Measurements from ENCODE around the gene RUNDC3A.

Gene RUNDC3A

DNA sequence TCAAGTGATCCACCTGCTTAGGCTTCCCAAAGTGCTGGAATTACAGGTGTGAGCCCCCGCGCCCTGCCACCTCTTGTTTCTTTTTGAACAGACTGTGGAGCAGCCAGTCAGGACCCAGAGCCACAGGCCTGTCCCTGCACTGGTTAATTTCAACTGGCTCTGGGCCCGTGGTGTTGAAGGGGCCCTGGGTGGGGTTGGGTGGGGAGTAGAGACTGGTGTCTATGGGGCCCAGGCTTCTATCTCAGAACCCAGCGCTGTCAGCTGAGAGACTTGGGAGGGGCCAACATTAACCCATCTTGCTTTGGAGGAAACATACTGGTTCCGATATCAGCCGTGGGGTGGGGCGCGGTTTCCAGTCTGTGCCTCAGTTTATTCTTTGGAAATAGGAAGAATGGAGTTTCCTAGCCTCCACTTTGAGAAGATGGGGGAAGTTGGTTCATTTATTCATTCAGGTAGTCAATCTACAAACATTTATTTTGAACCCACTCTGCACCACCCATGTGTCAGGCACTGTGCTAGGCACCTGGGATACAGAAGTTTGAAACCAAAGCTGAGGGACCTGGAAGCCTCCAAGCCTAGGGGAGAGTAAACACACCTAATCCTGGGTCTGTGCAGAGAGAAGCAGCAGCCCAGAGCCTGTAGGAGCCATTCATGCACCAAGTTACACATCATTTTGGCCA lies 24.9 kb upstream of the RUNDC3A start:
- no peaks in the 10 kb centered on the region for H3K27me3 ChIP-seq (ENCODE audit: control insufficient read depth in 1 of 2, insufficient read depth in 2 of 2, low read length in 2 of 2)
- H3K9me3 ChIP-seq (ENCODE audit: control insufficient read depth in 2 of 2, low read length in 2 of 2) = no peaks in the 10 kb centered on the region
- H3K27ac ChIP-seq (ENCODE audit: low read length) = no peak overlapping the region
- no peak overlapping the region for H3K9ac ChIP-seq (ENCODE audit: low read length in 2 of 2)
- no peaks in the 10 kb centered on the region for H3K36me3 ChIP-seq (ENCODE audit: control insufficient read depth in 2 of 2, insufficient read depth in 2 of 2, low read length in 2 of 2)
- H3K4me1 ChIP-seq (ENCODE audit: control insufficient read depth, insufficient read depth, low read length) = peaks cover 8% of the 10 kb centered on the region
- H3K4me3 ChIP-seq (ENCODE audit: low read length in 2 of 2) = no peak overlapping the region

DNA sequence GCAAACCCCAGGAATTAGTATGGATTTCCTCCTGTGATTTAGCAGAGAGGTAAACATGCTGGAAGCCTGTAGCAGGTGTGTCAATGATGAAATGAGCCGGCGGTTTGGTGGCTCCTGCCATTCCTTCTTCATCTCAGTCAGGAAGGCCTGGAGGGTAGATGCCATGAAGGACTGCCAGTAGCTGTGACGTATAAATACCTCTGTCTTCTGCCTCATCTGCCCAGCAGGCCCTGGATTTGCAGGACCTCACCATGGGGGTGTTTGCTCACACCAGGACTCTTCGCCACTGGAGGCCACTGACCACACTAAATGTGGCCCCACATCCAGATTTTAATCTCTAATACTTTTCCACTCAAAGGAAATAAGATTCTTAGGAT lies 24.4 kb upstream of the RUNDC3A start:
- H3K27ac ChIP-seq (ENCODE audit: low read length) = no peak overlapping the region
- H3K27me3 ChIP-seq (ENCODE audit: control insufficient read depth in 1 of 2, insufficient read depth in 2 of 2, low read length in 2 of 2) = no peaks in the 10 kb centered on the region
- H3K9ac ChIP-seq (ENCODE audit: low read length in 2 of 2) = no peak overlapping the region
- H3K4me3 ChIP-seq (ENCODE audit: low read length in 2 of 2) = no peak overlapping the region
- no peaks in the 10 kb centered on the region for H3K36me3 ChIP-seq (ENCODE audit: control insufficient read depth in 2 of 2, insufficient read depth in 2 of 2, low read length in 2 of 2)
- H3K9me3 ChIP-seq (ENCODE audit: control insufficient read depth in 2 of 2, low read length in 2 of 2) = no peaks in the 10 kb centered on the region
- H3K4me1 ChIP-seq (ENCODE audit: control insufficient read depth, insufficient read depth, low read length) = peaks cover 8% of the 10 kb centered on the region

DNA sequence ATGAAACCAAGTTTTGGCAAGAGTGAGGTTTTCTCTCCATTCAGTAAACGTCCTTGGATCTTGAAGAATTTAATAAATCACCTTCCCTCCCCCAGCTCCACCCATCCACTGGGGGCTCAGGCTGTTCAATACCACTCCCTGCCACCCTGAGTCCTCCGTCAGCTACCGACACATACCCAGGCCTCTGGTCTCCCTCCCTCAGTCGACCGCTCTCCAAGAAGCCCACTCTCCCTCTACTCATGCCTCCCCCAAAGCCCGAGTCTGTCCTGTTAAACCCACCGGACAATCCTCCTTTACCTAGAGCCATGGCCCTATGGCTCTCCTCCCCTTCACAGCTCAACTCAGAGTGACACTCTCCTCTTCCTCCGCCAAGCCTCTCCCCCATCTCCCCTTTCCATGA lies 20.8 kb upstream of the RUNDC3A start:
- Histone ChIP-seq H3K27ac (ENCODE audit: low read length) (no peak overlapping the region), H3K9ac (ENCODE audit: low read length in 2 of 2) (no peak overlapping the region), H3K4me1 (ENCODE audit: control insufficient read depth, insufficient read depth, low read length) (no peaks in the 10 kb centered on the region), H3K36me3 (ENCODE audit: control insufficient read depth in 2 of 2, insufficient read depth in 2 of 2, low read length in 2 of 2) (no peaks in the 10 kb centered on the region), H3K4me3 (ENCODE audit: low read length in 2 of 2) (no peak overlapping the region), H3K9me3 (ENCODE audit: control insufficient read depth in 2 of 2, low read length in 2 of 2) (no peaks in the 10 kb centered on the region), H3K27me3 (ENCODE audit: control insufficient read depth in 1 of 2, insufficient read depth in 2 of 2, low read length in 2 of 2) (no peaks in the 10 kb centered on the region)

DNA sequence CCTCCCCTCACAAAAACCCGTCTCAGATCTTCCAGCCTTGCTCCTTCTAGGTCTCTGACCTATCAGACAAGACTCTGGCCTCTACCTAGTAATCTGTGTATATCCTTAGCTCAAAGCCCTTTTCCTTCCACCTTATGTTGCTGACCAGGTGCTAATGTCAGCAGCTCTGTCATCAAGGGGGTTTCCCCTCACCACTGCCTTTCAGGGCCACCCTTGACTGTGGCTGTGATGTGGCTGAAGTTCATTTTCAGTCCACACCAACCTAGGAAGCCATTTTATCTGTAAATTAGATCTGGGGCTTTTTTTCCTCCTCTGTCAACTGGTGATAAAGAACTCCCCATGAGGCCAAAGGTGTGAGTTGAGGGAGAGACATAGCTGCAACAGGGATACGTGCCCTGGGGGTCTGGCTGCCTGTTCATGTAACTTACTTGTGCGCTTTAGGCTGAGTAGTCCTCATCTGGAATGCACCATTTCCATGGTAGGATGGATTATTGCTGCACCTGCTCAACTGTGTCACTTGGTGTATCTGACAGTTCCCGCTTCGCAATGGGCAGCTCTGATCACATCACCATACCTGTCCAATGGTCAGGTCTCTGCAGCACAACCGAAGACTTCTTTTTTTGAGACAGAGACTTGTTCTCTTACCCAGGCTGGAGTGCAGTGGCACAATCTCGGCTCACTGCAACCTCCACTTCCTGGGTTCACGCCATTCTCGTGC lies 14.7 kb upstream of the RUNDC3A start:
- Histone ChIP-seq H3K27ac (ENCODE audit: low read length) (no peak overlapping the region), H3K4me3 (ENCODE audit: low read length in 2 of 2) (no peak overlapping the region), H3K27me3 (ENCODE audit: control insufficient read depth in 1 of 2, insufficient read depth in 2 of 2, low read length in 2 of 2) (peaks cover 0 to 5% of the 10 kb centered on the region in 2 donors), H3K4me1 (ENCODE audit: control insufficient read depth, insufficient read depth, low read length) (no peaks in the 10 kb centered on the region), H3K9ac (ENCODE audit: low read length in 2 of 2) (no peak overlapping the region), H3K36me3 (ENCODE audit: control insufficient read depth in 2 of 2, insufficient read depth in 2 of 2, low read length in 2 of 2) (no peaks in the 10 kb centered on the region), H3K9me3 (ENCODE audit: control insufficient read depth in 2 of 2, low read length in 2 of 2) (no peaks in the 10 kb centered on the region)

DNA sequence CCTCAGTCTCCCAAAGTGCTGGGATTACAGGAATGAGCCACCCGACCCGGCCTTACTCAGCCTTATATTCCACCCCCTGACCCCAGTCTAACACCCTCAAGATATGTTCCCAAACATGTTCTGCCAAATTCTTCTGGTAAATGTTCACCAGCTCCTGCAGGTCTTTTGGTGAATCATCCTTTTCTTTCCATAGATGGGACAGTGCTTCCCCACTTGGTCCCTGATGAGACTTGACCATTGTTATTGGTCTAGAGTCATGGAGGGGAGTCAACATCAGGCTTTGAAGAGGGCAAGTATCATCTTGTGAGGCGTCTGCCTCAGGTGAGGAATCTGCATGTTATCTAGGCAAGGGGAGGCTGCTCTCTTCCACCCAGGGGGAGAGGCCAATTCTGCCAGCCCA lies 10.4 kb upstream of the RUNDC3A start:
- H3K27me3 ChIP-seq (ENCODE audit: control insufficient read depth in 1 of 2, insufficient read depth in 2 of 2, low read length in 2 of 2) = peaks cover 0 to 5% of the 10 kb centered on the region in 2 donors
- H3K9ac ChIP-seq (ENCODE audit: low read length in 2 of 2) = no peak overlapping the region
- H3K4me3 ChIP-seq (ENCODE audit: low read length in 2 of 2) = no peak overlapping the region
- H3K9me3 ChIP-seq (ENCODE audit: control insufficient read depth in 2 of 2, low read length in 2 of 2) = no peaks in the 10 kb centered on the region
- no peaks in the 10 kb centered on the region for H3K4me1 ChIP-seq (ENCODE audit: control insufficient read depth, insufficient read depth, low read length)
- no peaks in the 10 kb centered on the region for H3K36me3 ChIP-seq (ENCODE audit: control insufficient read depth in 2 of 2, insufficient read depth in 2 of 2, low read length in 2 of 2)
- H3K27ac ChIP-seq (ENCODE audit: low read length) = no peak overlapping the region

DNA sequence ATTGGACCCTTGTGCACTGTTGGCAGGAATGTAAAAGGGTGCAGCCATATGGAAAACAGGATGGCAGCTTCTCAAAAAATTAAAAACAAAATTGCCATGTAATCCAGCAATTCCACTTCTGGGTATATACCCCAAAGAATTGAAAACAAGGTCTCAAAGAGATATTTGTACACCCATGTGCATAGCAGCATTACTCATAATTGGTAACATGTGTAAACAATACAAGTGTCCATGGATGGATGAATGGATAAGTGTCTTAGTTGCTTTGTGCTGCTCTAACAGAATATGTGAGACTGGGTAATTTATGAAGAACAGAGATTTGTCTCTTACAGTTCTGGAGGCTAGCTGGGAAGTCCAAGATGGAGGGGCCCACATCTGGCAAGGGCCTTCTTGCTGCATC lies 3.8 kb upstream of the RUNDC3A start:
- H3K9ac ChIP-seq (ENCODE audit: low read length in 2 of 2) = no peak overlapping the region

DNA sequence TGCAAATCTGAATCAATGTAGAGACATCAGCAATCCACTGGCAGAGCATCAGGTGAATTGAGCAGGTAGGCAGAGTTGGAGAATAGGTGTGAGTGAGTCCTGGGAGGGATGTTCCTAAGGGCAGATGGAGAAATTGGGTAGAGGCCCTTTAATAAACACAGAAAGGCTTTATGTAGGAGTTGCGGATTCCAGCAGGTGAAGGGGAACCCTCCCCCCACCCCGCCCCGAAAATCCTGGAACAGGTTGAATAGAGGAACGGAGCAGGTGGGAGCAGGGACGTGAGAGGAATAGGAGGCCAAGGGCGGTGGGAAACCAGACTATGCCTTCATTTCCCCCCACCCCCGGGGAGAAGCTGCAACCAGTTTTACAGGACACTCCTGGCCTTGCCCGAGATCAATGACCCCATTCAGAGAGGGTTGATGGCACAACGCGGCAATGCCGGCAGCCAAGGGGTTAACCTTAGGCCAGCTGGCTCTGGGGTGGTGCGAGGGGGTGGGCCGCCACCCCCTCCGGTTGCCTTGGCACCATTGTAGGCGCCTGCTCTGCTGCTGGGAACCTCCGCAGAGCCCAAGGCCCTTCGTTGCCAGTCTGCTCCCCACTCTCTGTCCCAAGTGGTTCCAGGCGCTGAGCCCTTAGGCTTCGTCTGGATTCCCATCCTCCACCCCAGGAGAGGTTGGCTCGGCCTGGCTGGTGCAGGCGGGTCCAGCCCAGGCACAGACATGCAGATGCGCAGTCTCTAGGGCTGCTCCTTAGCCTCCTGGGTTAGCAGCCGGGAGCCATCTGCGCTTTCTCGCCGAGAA lies 814 bp upstream of the RUNDC3A start:
- H3K27me3 ChIP-seq (ENCODE audit: control insufficient read depth in 1 of 2, insufficient read depth in 2 of 2, low read length in 2 of 2) = peaks cover 0 to 4% of the 10 kb centered on the region in 2 donors
- H3K36me3 ChIP-seq (ENCODE audit: control insufficient read depth in 2 of 2, insufficient read depth in 2 of 2, low read length in 2 of 2) = no peaks in the 10 kb centered on the region
- peak overlapping the region; percentile 41 for H3K27ac ChIP-seq (ENCODE audit: low read length)
- peak overlapping the region in 1 of 2 donors; percentile 33 for H3K9ac ChIP-seq (ENCODE audit: low read length in 2 of 2)
- H3K4me3 ChIP-seq (ENCODE audit: low read length in 2 of 2) = peak overlapping the region; percentile 60 to 69
- H3K9me3 ChIP-seq (ENCODE audit: control insufficient read depth in 2 of 2, low read length in 2 of 2) = no peaks in the 10 kb centered on the region
- peaks cover 16% of the 10 kb centered on the region for H3K4me1 ChIP-seq (ENCODE audit: control insufficient read depth, insufficient read depth, low read length)

More for the DNA sequence above, 3.8 kb upstream of the RUNDC3A start:
- Histone ChIP-seq H3K36me3 (ENCODE audit: control insufficient read depth in 2 of 2, insufficient read depth in 2 of 2, low read length in 2 of 2) (no peaks in the 10 kb centered on the region), H3K27ac (ENCODE audit: low read length) (no peak overlapping the region), H3K4me3 (ENCODE audit: low read length in 2 of 2) (no peak overlapping the region), H3K27me3 (ENCODE audit: control insufficient read depth in 1 of 2, insufficient read depth in 2 of 2, low read length in 2 of 2) (peaks cover 0 to 4% of the 10 kb centered on the region in 2 donors), H3K9me3 (ENCODE audit: control insufficient read depth in 2 of 2, low read length in 2 of 2) (no peaks in the 10 kb centered on the region), H3K4me1 (ENCODE audit: control insufficient read depth, insufficient read depth, low read length) (peaks cover 16% of the 10 kb centered on the region)

DNA sequence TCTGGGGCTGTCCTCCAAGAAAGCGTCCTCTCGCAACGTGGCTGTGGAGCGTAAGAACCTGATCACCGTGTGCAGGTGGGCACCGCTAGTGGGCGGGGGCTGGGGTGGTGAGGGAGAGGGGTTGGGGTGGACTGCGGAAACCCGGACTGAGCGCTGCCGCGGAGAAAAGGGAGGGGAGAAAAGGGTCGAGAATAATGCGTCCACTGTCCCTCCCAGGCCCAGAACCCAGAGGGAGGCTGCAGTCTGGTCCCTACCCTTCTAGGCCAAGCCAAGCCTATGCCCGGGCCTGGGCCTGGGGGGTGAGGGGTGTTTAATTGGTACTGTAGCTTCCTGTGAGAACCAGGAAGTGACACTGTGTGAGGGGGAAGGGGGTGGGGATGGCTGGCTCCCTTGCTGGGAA lies 464 bp downstream of the RUNDC3A start:
- Histone ChIP-seq H3K27me3 (ENCODE audit: control insufficient read depth in 1 of 2, insufficient read depth in 2 of 2, low read length in 2 of 2) (peaks cover 4 to 8% of the 10 kb centered on the region in 2 donors), H3K36me3 (ENCODE audit: control insufficient read depth in 2 of 2, insufficient read depth in 2 of 2, low read length in 2 of 2) (no peaks in the 10 kb centered on the region), H3K9ac (ENCODE audit: low read length in 2 of 2) (no peak overlapping the region), H3K27ac (ENCODE audit: low read length) (no peak overlapping the region), H3K9me3 (ENCODE audit: control insufficient read depth in 2 of 2, low read length in 2 of 2) (no peaks in the 10 kb centered on the region), H3K4me1 (ENCODE audit: control insufficient read depth, insufficient read depth, low read length) (peaks cover 16% of the 10 kb centered on the region), H3K4me3 (ENCODE audit: low read length in 2 of 2) (peak overlapping the region; percentile 40)

DNA sequence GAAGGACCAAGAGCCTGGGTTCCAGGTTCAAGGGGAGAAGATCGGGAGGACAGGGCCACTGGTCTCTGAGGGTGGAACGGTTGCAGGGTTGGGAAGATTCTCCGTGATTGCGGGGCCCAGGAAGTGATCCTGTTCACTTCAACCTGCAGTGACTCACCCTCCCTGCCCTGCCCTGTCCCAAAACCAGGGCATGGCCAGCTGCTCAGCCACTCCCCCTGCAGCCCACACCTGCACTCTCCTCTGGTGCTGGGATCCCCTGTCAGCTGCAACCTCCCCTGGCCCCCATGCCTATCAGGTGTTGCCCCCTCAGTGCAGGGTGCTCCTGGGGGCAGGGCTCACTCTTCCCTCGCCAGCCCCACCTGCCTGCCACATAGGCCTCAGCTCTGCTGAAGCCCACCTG lies 1.1 kb downstream of the RUNDC3A start:
- no peak overlapping the region for H3K9ac ChIP-seq (ENCODE audit: low read length in 2 of 2)
- H3K4me3 ChIP-seq (ENCODE audit: low read length in 2 of 2) = no peak overlapping the region
- no peaks in the 10 kb centered on the region for H3K9me3 ChIP-seq (ENCODE audit: control insufficient read depth in 2 of 2, low read length in 2 of 2)
- H3K27ac ChIP-seq (ENCODE audit: low read length) = no peak overlapping the region
- H3K36me3 ChIP-seq (ENCODE audit: control insufficient read depth in 2 of 2, insufficient read depth in 2 of 2, low read length in 2 of 2) = no peaks in the 10 kb centered on the region
- peaks cover 8 to 12% of the 10 kb centered on the region in 2 donors for H3K27me3 ChIP-seq (ENCODE audit: control insufficient read depth in 1 of 2, insufficient read depth in 2 of 2, low read length in 2 of 2)
- peaks cover 16% of the 10 kb centered on the region for H3K4me1 ChIP-seq (ENCODE audit: control insufficient read depth, insufficient read depth, low read length)

DNA sequence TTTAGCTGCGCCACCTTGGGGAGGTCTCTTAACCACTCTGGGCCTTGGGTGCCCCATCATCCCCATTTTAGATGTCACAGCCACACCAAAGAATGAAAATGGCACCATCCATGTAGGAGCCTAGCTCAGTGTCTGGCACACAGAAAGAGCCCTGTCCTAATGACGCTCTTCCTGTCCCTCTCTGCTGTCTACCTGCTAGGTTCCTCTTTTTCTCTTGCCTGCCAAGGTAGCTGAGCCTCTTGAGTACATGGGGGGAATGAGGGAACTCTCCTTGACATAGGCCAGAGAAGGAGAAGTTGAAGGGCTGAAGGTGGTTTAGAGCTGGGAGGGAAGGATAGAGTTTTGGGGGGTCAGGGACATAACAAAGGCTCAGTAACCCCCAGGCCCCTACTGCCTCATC lies 1.8 kb downstream of the RUNDC3A start:
- Histone ChIP-seq H3K4me1 (ENCODE audit: control insufficient read depth, insufficient read depth, low read length) (peaks cover 22% of the 10 kb centered on the region), H3K4me3 (ENCODE audit: low read length in 2 of 2) (no peak overlapping the region), H3K9me3 (ENCODE audit: control insufficient read depth in 2 of 2, low read length in 2 of 2) (no peaks in the 10 kb centered on the region), H3K36me3 (ENCODE audit: control insufficient read depth in 2 of 2, insufficient read depth in 2 of 2, low read length in 2 of 2) (no peaks in the 10 kb centered on the region), H3K27ac (ENCODE audit: low read length) (no peak overlapping the region), H3K27me3 (ENCODE audit: control insufficient read depth in 1 of 2, insufficient read depth in 2 of 2, low read length in 2 of 2) (peaks cover 14 to 15% of the 10 kb centered on the region in 2 donors), H3K9ac (ENCODE audit: low read length in 2 of 2) (no peak overlapping the region)
